ENCODE results near the gene MIA2. TPM values are rescaled to one million over a fixed set of nuclear protein-coding genes. Genes with fewer than 3 reads are reported as not detected.
A peak's percentile ranks its signal among the peaks of the same experiment; 100 is the strongest.
"Not testable (repeated sequence)": the region's sequence is repeated elsewhere in the genome, so short reads cannot be mapped to it uniquely, and the experiment has no call there.

Gene MIA2
- total RNA-seq, 4 donors from 2014 or later: 13.6 to 30.9 (median 20.7) TPM

- no peak for ATAC-seq
- DNase-seq: no peak
- no peaks in the 10 kb centered on the region for H3K27me3 ChIP-seq
- in situ Hi-C loops (cut with MboI; ENCODE audit: low sequenced_read_pairs in 4 of 4): no loop called here
- no peak overlapping the region for H3K27ac ChIP-seq
- intact Hi-C loops (cut with DNase I; ENCODE audit: low total_unique reads): no loop called here
- H3K9me3 ChIP-seq: no peaks in the 10 kb centered on the region
- TF ChIP-seq POLR2A (IDR thresholded peaks at IDR 0.05): no peak
- TF ChIP-seq, protein P1, sequence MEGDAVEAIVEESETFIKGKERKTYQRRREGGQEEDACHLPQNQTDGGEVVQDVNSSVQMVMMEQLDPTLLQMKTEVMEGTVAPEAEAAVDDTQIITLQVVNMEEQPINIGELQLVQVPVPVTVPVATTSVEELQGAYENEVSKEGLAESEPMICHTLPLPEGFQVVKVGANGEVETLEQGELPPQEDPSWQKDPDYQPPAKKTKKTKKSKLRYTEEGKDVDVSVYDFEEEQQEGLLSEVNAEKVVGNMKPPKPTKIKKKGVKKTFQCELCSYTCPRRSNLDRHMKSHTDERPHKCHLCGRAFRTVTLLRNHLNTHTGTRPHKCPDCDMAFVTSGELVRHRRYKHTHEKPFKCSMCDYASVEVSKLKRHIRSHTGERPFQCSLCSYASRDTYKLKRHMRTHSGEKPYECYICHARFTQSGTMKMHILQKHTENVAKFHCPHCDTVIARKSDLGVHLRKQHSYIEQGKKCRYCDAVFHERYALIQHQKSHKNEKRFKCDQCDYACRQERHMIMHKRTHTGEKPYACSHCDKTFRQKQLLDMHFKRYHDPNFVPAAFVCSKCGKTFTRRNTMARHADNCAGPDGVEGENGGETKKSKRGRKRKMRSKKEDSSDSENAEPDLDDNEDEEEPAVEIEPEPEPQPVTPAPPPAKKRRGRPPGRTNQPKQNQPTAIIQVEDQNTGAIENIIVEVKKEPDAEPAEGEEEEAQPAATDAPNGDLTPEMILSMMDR (IDR thresholded peaks at IDR 0.05 in 4 of 5, conservative IDR thresholded peaks at IDR 0.05 in 1 of 5): no peak
- no peak overlapping the region for H3K4me3 ChIP-seq
- no peaks in the 10 kb centered on the region for H3K36me3 ChIP-seq
- H3K4me1 ChIP-seq: no peaks in the 10 kb centered on the region
Observed at GRCh38 chr14:39212693-39213092, 21.0 kb upstream of the MIA2 start.

DNA sequence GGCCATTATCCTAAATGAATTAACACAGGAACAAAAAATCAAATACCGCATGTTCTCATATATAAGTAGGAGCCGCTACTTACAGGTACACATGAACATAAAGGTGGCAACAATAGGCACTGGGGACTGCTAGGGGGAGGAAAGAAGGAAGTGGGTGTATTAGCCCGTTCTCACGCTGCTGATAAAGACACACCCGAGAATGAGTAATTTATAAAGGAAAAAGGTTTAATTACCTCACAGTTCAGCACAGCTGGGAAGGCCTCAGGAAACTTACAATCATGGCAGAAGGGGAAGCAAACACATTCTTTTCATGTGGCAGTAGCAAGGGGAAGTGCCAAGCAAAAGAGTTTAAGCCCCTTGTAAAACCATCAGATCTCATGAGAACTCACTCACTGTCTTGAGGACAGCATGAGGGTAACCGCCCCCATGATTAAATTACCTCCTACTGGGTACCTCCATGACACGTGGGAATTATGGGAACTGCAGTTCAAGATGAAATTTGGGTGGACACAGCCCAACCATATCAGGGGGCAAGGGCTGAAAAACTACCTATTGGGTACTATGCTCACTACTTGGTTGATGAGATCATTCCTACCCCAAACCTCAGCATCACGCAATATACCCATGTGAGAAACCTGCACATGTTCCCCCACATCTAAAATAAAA lies 16.4 kb upstream of the MIA2 start:
- intact Hi-C loops (cut with DNase I; ENCODE audit: low total_unique reads): no loop called here
- H3K36me3 ChIP-seq: no peaks in the 10 kb centered on the region
- in situ Hi-C loops (cut with MboI; ENCODE audit: low sequenced_read_pairs in 4 of 4): no loop called here

GRCh38 chr14:39218171-39218769 lies 15.4 kb upstream of the MIA2 start:
- in situ Hi-C loops (cut with MboI; ENCODE audit: low sequenced_read_pairs in 4 of 4): no loop called here

More for the DNA sequence above, 16.4 kb upstream of the MIA2 start:
- Histone ChIP-seq H3K9me3 (no peaks in the 10 kb centered on the region), H3K27me3 (no peaks in the 10 kb centered on the region), H3K4me1 (no peaks in the 10 kb centered on the region), H3K4me3 (no peak overlapping the region), H3K27ac (no peak overlapping the region)
- TF ChIP-seq, protein P1 (IDR thresholded peaks at IDR 0.05 in 4 of 5, conservative IDR thresholded peaks at IDR 0.05 in 1 of 5): no peak
- no peak for TF ChIP-seq POLR2A (IDR thresholded peaks at IDR 0.05)
- ATAC-seq: no peak
- no peak for DNase-seq

GRCh38 chr14:39219075-39219499 lies 14.6 kb upstream of the MIA2 start:
- in situ Hi-C loops (cut with MboI; ENCODE audit: low sequenced_read_pairs in 4 of 4) (no loop called here), intact Hi-C loops (cut with DNase I; ENCODE audit: low total_unique reads) (no loop called here)
- Histone ChIP-seq H3K4me1 (no peaks in the 10 kb centered on the region), H3K27me3 (no peaks in the 10 kb centered on the region), H3K4me3 (no peak overlapping the region), H3K9me3 (no peaks in the 10 kb centered on the region), H3K27ac (no peak overlapping the region), H3K36me3 (no peaks in the 10 kb centered on the region)
- ATAC-seq (no peak), DNase-seq (no peak)
- no peak for TF ChIP-seq POLR2A (IDR thresholded peaks at IDR 0.05)
- TF ChIP-seq, protein P1 (IDR thresholded peaks at IDR 0.05 in 4 of 5, conservative IDR thresholded peaks at IDR 0.05 in 1 of 5): no peak

More at GRCh38 chr14:39218171-39218769, 15.4 kb upstream of the MIA2 start:
- intact Hi-C loops (cut with DNase I; ENCODE audit: low total_unique reads): no loop called here
- Histone ChIP-seq H3K27me3 (no peaks in the 10 kb centered on the region), H3K9me3 (no peaks in the 10 kb centered on the region), H3K27ac (peak overlapping the region in 1 of 4 donors; percentile 6), H3K36me3 (no peaks in the 10 kb centered on the region), H3K4me1 (no peaks in the 10 kb centered on the region), H3K4me3 (no peak overlapping the region)
- ATAC-seq (no peak), DNase-seq (no peak)
- no peak for TF ChIP-seq POLR2A (IDR thresholded peaks at IDR 0.05)
- TF ChIP-seq, protein P1 (IDR thresholded peaks at IDR 0.05 in 4 of 5, conservative IDR thresholded peaks at IDR 0.05 in 1 of 5): no peak

DNA sequence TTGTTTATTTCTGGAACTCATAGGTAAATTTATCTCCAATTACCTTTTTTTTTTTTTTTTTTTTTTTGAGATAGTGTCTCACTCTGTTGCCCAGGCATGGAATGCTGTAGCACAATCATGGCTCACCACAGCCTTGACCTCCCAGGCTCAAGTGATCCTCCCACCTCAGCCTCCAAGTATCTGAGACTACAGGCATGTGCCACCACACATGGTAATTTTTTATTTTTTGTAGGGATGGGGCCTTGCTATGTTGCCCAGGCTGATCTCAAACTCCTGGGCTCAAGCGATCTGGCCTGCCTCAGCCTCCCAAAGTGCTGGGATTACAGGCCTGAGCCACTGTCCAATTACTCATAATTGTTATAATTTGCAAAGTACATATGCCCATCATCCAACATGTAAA lies 13.2 kb upstream of the MIA2 start:
- H3K36me3 ChIP-seq; H3K4me3 ChIP-seq; ATAC-seq; H3K27me3 ChIP-seq; intact Hi-C loops (cut with DNase I; ENCODE audit: low total_unique reads); H3K4me1 ChIP-seq; H3K27ac ChIP-seq; DNase-seq; H3K9me3 ChIP-seq; in situ Hi-C loops (cut with MboI; ENCODE audit: low sequenced_read_pairs in 4 of 4): not testable (repeated sequence)

All from gastrocnemius medialis (tissue), 4 donors.